HepG2 (cell line): Measurements from ENCODE around the gene XPO5. TPM values are rescaled to one million over a fixed set of nuclear protein-coding genes. Genes with fewer than 3 reads are reported as not detected.

Experiments used
- DPF2 ChIP-seq: sonication (generic); formaldehyde crosslinking; IDR thresholded peaks from 2 replicates; pipeline ENCODE4 v1.4.0; 2020; ENCODE audit warnings: mild to moderate bottlenecking, low read depth, missing genetic modification reagents, borderline replicate concordance
- HOXD1 ChIP-seq: sonication (generic); formaldehyde crosslinking; IDR thresholded peaks from 2 replicates; pipeline ENCODE4 v1.5.0; 2020; ENCODE audit warnings: missing genetic modification reagents
- JUND ChIP-seq: sonication (generic); formaldehyde crosslinking; IDR thresholded peaks from 2 replicates; pipeline ENCODE4 v1.8.0; 2022; ENCODE audit warnings: mild to moderate bottlenecking, missing genetic modification reagents
- KDM5B ChIP-seq: sonication (generic); formaldehyde crosslinking; IDR thresholded peaks from 2 replicates; pipeline ENCODE4 v1.4.0; 2020; ENCODE audit warnings: missing genetic modification reagents, mild to moderate bottlenecking, borderline replicate concordance
- MIER2 ChIP-seq: IDR thresholded peaks from 2 replicates; pipeline ENCODE4 v1.6.1; 2016; ENCODE audit warnings: missing biosample characterization, missing genetic modification reagents
- MXD4 ChIP-seq: IDR thresholded peaks from 2 replicates; pipeline ENCODE4 v1.6.1; 2016; ENCODE audit warnings: mild to moderate bottlenecking, missing biosample characterization, missing genetic modification reagents
- MYC ChIP-seq: sonication (generic); formaldehyde crosslinking; IDR thresholded peaks from 2 replicates; pipeline ENCODE4 v1.9.0; 2021; ENCODE audit warnings: missing genetic modification reagents, borderline replicate concordance
- NCOA2 ChIP-seq: sonication (generic); formaldehyde crosslinking; IDR thresholded peaks from 2 replicates; pipeline ENCODE4 v1.8.0; 2022; ENCODE audit warnings: inconsistent platforms
- NR1H2 ChIP-seq: sonication (generic); formaldehyde crosslinking; IDR thresholded peaks from 2 replicates; pipeline ENCODE4 v1.8.1; 2022; ENCODE audit warnings: low read depth, missing genetic modification reagents, borderline replicate concordance
- PHF21A ChIP-seq: sonication (generic); formaldehyde crosslinking; IDR thresholded peaks from 2 replicates; pipeline ENCODE4 v1.5.0; 2020; ENCODE audit warnings: mild to moderate bottlenecking, missing genetic modification reagents
- RAD51 ChIP-seq: fragments of 450-650 bp; IDR thresholded peaks from 2 replicates; pipeline ENCODE4 v1.6.1; 2016; ENCODE audit warnings: borderline replicate concordance
- RXRA ChIP-seq: sonication (generic); formaldehyde crosslinking; IDR thresholded peaks from 2 replicates; pipeline ENCODE4 v1.5.1; 2020; ENCODE audit warnings: missing genetic modification reagents
- SALL1 ChIP-seq: sonication (generic); formaldehyde crosslinking; IDR thresholded peaks from 2 replicates; pipeline ENCODE4 v1.8.0; 2022; ENCODE audit warnings: mild to moderate bottlenecking, missing genetic modification reagents
- TAF15 ChIP-seq: fragments of 200-400 bp; formaldehyde crosslinking; IDR thresholded peaks from one replicate; pipeline ENCODE4 v1.6.1; 2018; ENCODE audit warnings: mild to moderate bottlenecking, low read depth, low read length; ENCODE audit not compliant: poor library complexity, severe bottlenecking
- TBL1XR1 ChIP-seq: fragments of 150-350 bp; IDR thresholded peaks from 2 replicates; pipeline ENCODE4 v1.6.1; 2014; ENCODE audit warnings: borderline replicate concordance, low read length; ENCODE audit not compliant: partially characterized antibody
- ZNF276 ChIP-seq: sonication (generic); formaldehyde crosslinking; IDR thresholded peaks from 2 replicates; pipeline ENCODE4 v1.4.0; 2020; ENCODE audit warnings: mild to moderate bottlenecking, low read depth, missing genetic modification reagents
- ZNF512 ChIP-seq: sonication (generic); formaldehyde crosslinking; IDR thresholded peaks from 2 replicates; pipeline ENCODE4 v1.4.0; 2020; ENCODE audit warnings: mild to moderate bottlenecking, missing genetic modification reagents
- ZNF660 ChIP-seq: sonication (generic); formaldehyde crosslinking; IDR thresholded peaks from 2 replicates; pipeline ENCODE4 v1.5.1; 2020; ENCODE audit warnings: mild to moderate bottlenecking, low read depth, missing genetic modification reagents, borderline replicate concordance
- polyA plus RNA-seq, 8 experiments: library from polyadenylated mRNA; depleted of rRNA in 3 of 8; stranded (reverse) in 7 of 8; unstranded in 1 of 8; fragments of >200 nt; fragmentation: Illumina TruSeq in 4 of 8; extraction: Trizol in 4 of 8; gene quantifications; 2 replicates each; pipeline versions ENCODE4 v1.2.1 to v1.2.3, GENCODE V29; 2011 to 2016; ENCODE audit warnings: low read depth in 4 of 8, missing spikeins in 1 of 8, mixed read lengths in 1 of 8; ENCODE audit not compliant: insufficient read depth in 1 of 8
- total RNA-seq, 5 experiments: library from RNA; depleted of rRNA; stranded (reverse); fragments of >200 nt; fragmentation: Illumina TruSeq; extraction: Trizol; gene quantifications; 2 replicates each; pipeline ENCODE4 v1.2.3, GENCODE V29; 2016; ENCODE audit warnings: low read depth in 1 of 5
- TF ChIP-seq, protein P1 (sequence below): sonication (generic); formaldehyde crosslinking; IDR thresholded peaks from 2 replicates; pipeline ENCODE4 v1.4.0; 2020; ENCODE audit warnings: missing genetic modification reagents
- TF ChIP-seq, protein P2 (sequence below), 2 experiments: fragments of 450-650 bp in 1 of 2; sonication (generic) in 1 of 2; formaldehyde crosslinking; IDR thresholded peaks; 2 replicates each; pipeline versions ENCODE4 v1.5.0 to v1.8.0; 2020 to 2022; ENCODE audit warnings: mild to moderate bottlenecking in 1 of 2, missing genetic modification reagents in 1 of 2
- TF ChIP-seq, protein P3 (sequence below): sonication (generic); formaldehyde crosslinking; IDR thresholded peaks from 2 replicates; pipeline ENCODE4 v1.8.1; 2023; ENCODE audit warnings: mild to moderate bottlenecking, missing genetic modification reagents

The XPO5 gene
- total and polyA plus RNA-seq, 2 of the 13 experiments (the other 11 are each of a cell fraction or from before 2014, with no cell fraction given), result 52.2 to 68.0 TPM

DNA sequence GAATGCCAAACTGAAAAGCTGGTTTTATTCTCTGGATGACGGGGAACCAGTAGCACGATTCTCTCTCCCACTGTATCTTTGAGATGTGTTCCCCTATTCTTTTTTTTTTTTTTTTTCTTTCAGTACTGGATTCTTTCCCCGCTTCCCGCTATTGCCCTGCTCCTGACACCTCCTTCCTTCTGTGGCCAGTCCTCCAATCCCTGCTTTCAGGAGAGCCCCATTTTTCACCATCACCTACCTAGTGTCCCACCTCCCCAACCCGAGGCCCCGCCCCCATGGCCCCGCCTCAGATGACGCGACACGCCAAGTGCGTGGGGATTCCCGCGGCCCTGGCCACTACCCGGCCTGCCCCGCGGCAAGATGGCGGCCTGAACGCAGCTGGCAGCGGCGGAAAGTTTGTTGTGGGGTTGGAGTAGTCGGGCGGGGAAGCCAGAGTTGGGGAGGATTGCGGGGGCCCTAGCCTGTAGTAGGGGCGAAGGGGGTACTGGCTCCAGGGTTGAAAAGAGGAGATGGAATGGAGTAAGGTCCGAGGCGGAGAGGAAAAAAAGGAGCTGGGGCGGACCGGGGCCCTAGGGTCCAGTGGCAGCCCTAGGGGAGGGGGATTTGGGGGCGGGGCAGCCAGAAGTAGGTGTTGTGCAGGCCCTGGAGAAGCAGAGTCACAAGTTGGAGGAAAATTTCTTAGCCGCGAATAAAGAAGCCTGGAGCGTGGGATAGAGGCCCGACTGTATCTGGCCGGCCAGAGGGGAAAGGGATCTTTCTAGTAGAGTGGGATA, 98.4 kb downstream of the XPO5 start, which contains the start of gene TJAP1 (continued):
- TF ChIP-seq MYC (CRISPR knock-in tag) (peak; percentile 72; the same call in 1 of the 2 replicates), PHF21A (0 out of 2 replicates have a peak, but pooled peaks have one; percentile 45), ZNF276 (0 out of 2 replicates have a peak, but pooled peaks have one; percentile 52), TAF15 (peak; percentile 88), JUND (peak; percentile 68; the same call in 1 of the 2 replicates), TBL1XR1 (no peak), RXRA (peak; percentile 45; the same call in 1 of the 2 replicates), MIER2 (no peak), KDM5B (CRISPR knock-in tag) (peak; percentile 75; the same call in 1 of the 2 replicates), ZNF512 (CRISPR knock-in tag) (0 out of 2 replicates have a peak, but pooled peaks have one; percentile 41), NCOA2 (CRISPR knock-in tag) (0 out of 2 replicates have a peak, but pooled peaks have one; percentile 13), HOXD1 (CRISPR knock-in tag) (no peak), RAD51 (no peak), ZNF660 (no peak), SALL1 (CRISPR knock-in tag) (peak; percentile 73), MXD4 (CRISPR knock-in tag) (no peak), DPF2 (CRISPR knock-in tag) (0 out of 2 replicates have a peak, but pooled peaks have one; percentile 20), NR1H2 (CRISPR knock-in tag) (0 out of 2 replicates have a peak, but pooled peaks have one; percentile 30)
- TF ChIP-seq, protein P1, sequence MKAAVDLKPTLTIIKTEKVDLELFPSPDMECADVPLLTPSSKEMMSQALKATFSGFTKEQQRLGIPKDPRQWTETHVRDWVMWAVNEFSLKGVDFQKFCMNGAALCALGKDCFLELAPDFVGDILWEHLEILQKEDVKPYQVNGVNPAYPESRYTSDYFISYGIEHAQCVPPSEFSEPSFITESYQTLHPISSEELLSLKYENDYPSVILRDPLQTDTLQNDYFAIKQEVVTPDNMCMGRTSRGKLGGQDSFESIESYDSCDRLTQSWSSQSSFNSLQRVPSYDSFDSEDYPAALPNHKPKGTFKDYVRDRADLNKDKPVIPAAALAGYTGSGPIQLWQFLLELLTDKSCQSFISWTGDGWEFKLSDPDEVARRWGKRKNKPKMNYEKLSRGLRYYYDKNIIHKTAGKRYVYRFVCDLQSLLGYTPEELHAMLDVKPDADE (CRISPR knock-in tag), result no peak
- TF ChIP-seq, protein P2, sequence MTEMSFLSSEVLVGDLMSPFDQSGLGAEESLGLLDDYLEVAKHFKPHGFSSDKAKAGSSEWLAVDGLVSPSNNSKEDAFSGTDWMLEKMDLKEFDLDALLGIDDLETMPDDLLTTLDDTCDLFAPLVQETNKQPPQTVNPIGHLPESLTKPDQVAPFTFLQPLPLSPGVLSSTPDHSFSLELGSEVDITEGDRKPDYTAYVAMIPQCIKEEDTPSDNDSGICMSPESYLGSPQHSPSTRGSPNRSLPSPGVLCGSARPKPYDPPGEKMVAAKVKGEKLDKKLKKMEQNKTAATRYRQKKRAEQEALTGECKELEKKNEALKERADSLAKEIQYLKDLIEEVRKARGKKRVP (CRISPR knock-in tag; IDR thresholded peaks at IDR 0.05), result peak in 1 of 2 experiments; percentile 67; a peak in 2 of 4 replicates
- TF ChIP-seq, protein P3, sequence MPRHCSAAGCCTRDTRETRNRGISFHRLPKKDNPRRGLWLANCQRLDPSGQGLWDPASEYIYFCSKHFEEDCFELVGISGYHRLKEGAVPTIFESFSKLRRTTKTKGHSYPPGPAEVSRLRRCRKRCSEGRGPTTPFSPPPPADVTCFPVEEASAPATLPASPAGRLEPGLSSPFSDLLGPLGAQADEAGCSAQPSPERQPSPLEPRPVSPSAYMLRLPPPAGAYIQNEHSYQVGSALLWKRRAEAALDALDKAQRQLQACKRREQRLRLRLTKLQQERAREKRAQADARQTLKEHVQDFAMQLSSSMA (CRISPR knock-in tag), result 0 out of 2 replicates have a peak, but pooled peaks have one; percentile 54
